ENCODE measurements around the gene METAP1D. TPM values are rescaled to one million over a fixed set of nuclear protein-coding genes. Genes with fewer than 3 reads are reported as not detected.

Gene METAP1D
- polyA plus RNA-seq, 1 of the 3 experiments (the other 2 are of a cell fraction) = 10.3 TPM

DNA sequence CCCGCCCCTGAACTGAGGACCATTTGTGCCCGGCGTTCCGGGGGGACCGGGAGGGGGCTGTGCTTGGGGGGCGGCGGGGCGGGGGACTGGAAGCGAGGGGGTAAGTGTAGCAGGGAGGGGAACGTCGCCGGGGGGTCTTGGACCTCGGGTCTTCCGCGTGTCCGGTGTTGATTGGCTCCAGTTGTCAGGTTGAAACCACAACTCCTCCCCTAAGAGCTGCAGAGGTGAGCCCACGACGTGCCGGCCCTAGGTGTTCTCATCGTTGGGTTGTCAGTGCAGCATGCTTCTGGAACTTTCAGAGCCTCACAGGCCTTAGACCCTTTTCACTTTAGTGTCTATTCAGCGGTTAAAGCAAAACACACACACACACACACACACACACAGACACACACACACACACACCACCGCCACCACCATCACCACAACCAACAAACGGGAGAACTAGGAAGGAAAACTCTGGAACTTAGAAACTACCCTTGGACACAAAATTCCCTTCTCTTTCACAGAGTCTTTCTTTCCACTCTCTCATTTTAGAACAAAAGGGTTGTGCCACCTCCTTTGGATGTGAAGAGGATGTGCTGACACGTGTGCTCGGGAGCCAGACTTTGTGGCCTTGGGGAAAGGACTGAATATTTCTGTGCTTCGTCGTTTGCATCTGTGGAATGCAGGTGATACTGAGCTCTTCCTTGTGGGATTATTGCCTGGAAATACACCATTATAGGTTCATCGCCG is 109.7 kb downstream of the METAP1D start:
- 88% methylated on average over 26 of the region's 29 CpGs for WGBS (ENCODE audit: low lambda C conversion rate)
- POLR2A ChIA-PET = no interaction called here

DNA sequence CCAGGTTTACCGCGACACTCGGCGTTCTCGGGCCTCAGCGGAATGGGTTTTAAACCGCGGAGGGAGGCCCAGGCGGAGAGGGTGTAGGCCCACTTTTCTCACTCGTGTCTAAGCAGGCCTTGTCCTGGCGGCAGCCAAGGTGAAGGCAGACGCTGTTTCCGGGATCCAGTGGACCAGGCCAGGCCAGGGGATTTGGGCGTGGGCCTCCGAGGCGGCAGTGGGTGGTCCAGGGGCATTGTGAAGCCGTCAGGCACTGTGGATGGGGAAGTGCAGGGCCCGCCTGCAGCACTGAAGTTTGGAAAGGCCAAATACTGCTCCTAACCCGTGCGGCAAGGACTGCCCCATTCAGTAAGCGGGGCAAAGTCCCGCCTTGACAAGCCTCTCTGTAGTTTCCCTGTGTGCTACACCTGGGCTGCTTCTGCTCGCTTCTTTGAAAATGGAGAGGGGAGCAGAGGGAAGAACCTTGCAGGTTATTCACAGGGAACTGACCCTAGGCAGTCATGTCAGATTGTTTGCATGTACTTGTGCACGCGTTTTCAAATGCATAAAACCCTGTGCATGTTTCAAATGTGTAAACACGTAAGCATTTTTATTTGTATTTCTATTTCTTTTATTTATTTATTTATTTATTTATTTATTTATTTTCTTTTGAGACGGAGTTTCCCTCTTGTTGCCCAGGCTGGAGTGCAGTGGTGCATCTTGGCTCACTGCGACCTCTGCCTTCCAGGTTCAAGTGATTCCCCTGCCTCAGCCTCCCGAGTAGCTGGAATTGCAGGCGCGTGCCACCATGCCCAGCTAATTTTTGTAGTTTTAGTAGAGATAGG is 110.4 kb downstream of the METAP1D start:
- H3K79me2 ChIP-seq (ENCODE audit: insufficient read depth) = no peaks in the 10 kb centered on the region
- H3K27me3 ChIP-seq (ENCODE audit: insufficient read depth) = no peaks in the 10 kb centered on the region
- no peaks in the 10 kb centered on the region for H3F3A ChIP-seq (replicated peaks; ENCODE audit: insufficient read depth)
- DNase-seq = no peak
- H3K4me1 ChIP-seq (ENCODE audit: control insufficient read depth in 1 of 2, insufficient read depth in 2 of 2, low read depth in 1 of 2, low read length in 1 of 2) = peaks cover 0 to 9% of the 10 kb centered on the region in 2 experiments; a peak in 1 of 4 replicates
- H2AFZ ChIP-seq (ENCODE audit: low read depth) = no peak overlapping the region
- no peak overlapping the region for H3K9ac ChIP-seq
- H3K9me2 ChIP-seq = no peaks in the 10 kb centered on the region
- ChIA-PET POLR2A (no interaction called here), CTCF (interaction anchor here (1.1 kb wide), 1 partner anchor 299 kb away, joined by 3 read pairs; no protein-coding TSS in a partner anchor)
- no peak overlapping the region for H3K4me3 ChIP-seq (ENCODE audit: low read depth in 2 of 2, low read length in 1 of 2)
- no peak overlapping the region for H3K27ac ChIP-seq (ENCODE audit: low read depth in 2 of 2, low read length in 1 of 2)
- H3K36me3 ChIP-seq (replicated peaks in 1 of 2; ENCODE audit: control insufficient read depth in 1 of 2, insufficient read depth in 2 of 2, low read length in 1 of 2) = no peaks in the 10 kb centered on the region
- H3K4me2 ChIP-seq = no peak overlapping the region
- no peaks in the 10 kb centered on the region for H4K20me1 ChIP-seq (ENCODE audit: insufficient read depth)
- 94% methylated on average over 27 of the region's 31 CpGs for WGBS (ENCODE audit: low lambda C conversion rate)
- no peaks in the 10 kb centered on the region for H3K9me3 ChIP-seq
- TF ChIP-seq RXRA (IDR thresholded peaks at IDR 0.05; ENCODE audit: borderline replicate concordance, low read depth) (no peak), REST (IDR thresholded peaks at IDR 0.05; ENCODE audit: low read depth, low read length) (no peak), MXI1 (IDR thresholded peaks at IDR 0.05; ENCODE audit: low read depth, low read length) (no peak), FOSL2 (IDR thresholded peaks at IDR 0.05; ENCODE audit: borderline replicate concordance, low read depth) (no peak), RCOR1 (IDR thresholded peaks at IDR 0.05; ENCODE audit: low read length) (no peak), ELF1 (IDR thresholded peaks at IDR 0.05) (no peak), TCF12 (IDR thresholded peaks at IDR 0.05) (no peak)
- TF ChIP-seq, protein P1, sequence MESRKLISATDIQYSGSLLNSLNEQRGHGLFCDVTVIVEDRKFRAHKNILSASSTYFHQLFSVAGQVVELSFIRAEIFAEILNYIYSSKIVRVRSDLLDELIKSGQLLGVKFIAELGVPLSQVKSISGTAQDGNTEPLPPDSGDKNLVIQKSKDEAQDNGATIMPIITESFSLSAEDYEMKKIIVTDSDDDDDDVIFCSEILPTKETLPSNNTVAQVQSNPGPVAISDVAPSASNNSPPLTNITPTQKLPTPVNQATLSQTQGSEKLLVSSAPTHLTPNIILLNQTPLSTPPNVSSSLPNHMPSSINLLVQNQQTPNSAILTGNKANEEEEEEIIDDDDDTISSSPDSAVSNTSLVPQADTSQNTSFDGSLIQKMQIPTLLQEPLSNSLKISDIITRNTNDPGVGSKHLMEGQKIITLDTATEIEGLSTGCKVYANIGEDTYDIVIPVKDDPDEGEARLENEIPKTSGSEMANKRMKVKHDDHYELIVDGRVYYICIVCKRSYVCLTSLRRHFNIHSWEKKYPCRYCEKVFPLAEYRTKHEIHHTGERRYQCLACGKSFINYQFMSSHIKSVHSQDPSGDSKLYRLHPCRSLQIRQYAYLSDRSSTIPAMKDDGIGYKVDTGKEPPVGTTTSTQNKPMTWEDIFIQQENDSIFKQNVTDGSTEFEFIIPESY (IDR thresholded peaks at IDR 0.05; ENCODE audit: borderline replicate concordance, low read depth) = no peak

More for the DNA sequence above, 109.7 kb downstream of the METAP1D start:
- H3K36me3 ChIP-seq (replicated peaks in 1 of 2; ENCODE audit: control insufficient read depth in 1 of 2, insufficient read depth in 2 of 2, low read length in 1 of 2) = no peaks in the 10 kb centered on the region
- H3K27me3 ChIP-seq (ENCODE audit: insufficient read depth) = no peaks in the 10 kb centered on the region
- H3K27ac ChIP-seq (ENCODE audit: low read depth in 2 of 2, low read length in 1 of 2) = no peak overlapping the region
- no peaks in the 10 kb centered on the region for H4K20me1 ChIP-seq (ENCODE audit: insufficient read depth)
- CTCF ChIA-PET = interaction anchor here (1.1 to 8.7 kb wide), 3 partner anchors 298 to 510 kb away, joined by 3 to 96 read pairs (median 6); no protein-coding TSS in a partner anchor
- peaks cover 0 to 9% of the 10 kb centered on the region in 2 experiments; a peak in 1 of 4 replicates for H3K4me1 ChIP-seq (ENCODE audit: control insufficient read depth in 1 of 2, insufficient read depth in 2 of 2, low read depth in 1 of 2, low read length in 1 of 2)
- H3K9me2 ChIP-seq = no peaks in the 10 kb centered on the region
- H3K79me2 ChIP-seq (ENCODE audit: insufficient read depth) = no peaks in the 10 kb centered on the region
- TF ChIP-seq RXRA (IDR thresholded peaks at IDR 0.05; ENCODE audit: borderline replicate concordance, low read depth) = no peak
- TF ChIP-seq, protein P2, sequence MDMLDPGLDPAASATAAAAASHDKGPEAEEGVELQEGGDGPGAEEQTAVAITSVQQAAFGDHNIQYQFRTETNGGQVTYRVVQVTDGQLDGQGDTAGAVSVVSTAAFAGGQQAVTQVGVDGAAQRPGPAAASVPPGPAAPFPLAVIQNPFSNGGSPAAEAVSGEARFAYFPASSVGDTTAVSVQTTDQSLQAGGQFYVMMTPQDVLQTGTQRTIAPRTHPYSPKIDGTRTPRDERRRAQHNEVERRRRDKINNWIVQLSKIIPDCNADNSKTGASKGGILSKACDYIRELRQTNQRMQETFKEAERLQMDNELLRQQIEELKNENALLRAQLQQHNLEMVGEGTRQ (IDR thresholded peaks at IDR 0.05; ENCODE audit: borderline replicate concordance, low read depth, low read length) = no peak
- TF ChIP-seq RFX5 (IDR thresholded peaks at IDR 0.05; ENCODE audit: low read length) = no peak
- TF ChIP-seq FOXM1 (IDR thresholded peaks at IDR 0.05; ENCODE audit: low read depth) = no peak
- TF ChIP-seq, protein P3, sequence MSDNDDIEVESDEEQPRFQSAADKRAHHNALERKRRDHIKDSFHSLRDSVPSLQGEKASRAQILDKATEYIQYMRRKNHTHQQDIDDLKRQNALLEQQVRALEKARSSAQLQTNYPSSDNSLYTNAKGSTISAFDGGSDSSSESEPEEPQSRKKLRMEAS (IDR thresholded peaks at IDR 0.05; ENCODE audit: low read depth) = no peak
- TF ChIP-seq SIN3A (IDR thresholded peaks at IDR 0.05; ENCODE audit: borderline replicate concordance, low read depth, low read length) = no peak
- no peak for TF ChIP-seq MEF2A (IDR thresholded peaks at IDR 0.05; ENCODE audit: borderline replicate concordance, low read depth)
- no peak for TF ChIP-seq RCOR1 (IDR thresholded peaks at IDR 0.05; ENCODE audit: low read length)
- no peak for TF ChIP-seq IRF3 (IDR thresholded peaks at IDR 0.05; ENCODE audit: low read depth, low read length)
- no peak for TF ChIP-seq YY1 (IDR thresholded peaks at IDR 0.05; ENCODE audit: low read depth)
- no peak for DNase-seq
- no peak overlapping the region for H3K9ac ChIP-seq
- H2AFZ ChIP-seq (ENCODE audit: low read depth) = no peak overlapping the region
- H3K4me2 ChIP-seq = no peak overlapping the region
- H3F3A ChIP-seq (replicated peaks; ENCODE audit: insufficient read depth) = no peaks in the 10 kb centered on the region
- no peak overlapping the region for H3K4me3 ChIP-seq (ENCODE audit: low read depth in 2 of 2, low read length in 1 of 2)
- H3K9me3 ChIP-seq = no peaks in the 10 kb centered on the region

Measured in SK-N-SH (cell line).